A549 (cell line): Measurements from ENCODE around the gene DPY19L3. TPM values are rescaled to one million over a fixed set of nuclear protein-coding genes. Genes with fewer than 3 reads are reported as not detected.
A peak's percentile ranks its signal among the peaks of the same experiment; 100 is the strongest.

Source experiments
- ATAC-seq, 2 experiments: fragments of 200-7000 bp in 1 of 2; fragments of >200 bp in 1 of 2; cut with Nextera tagmentation in 1 of 2; cut with Tn5 transposase in 1 of 2; 3 replicates each; pipeline versions ENCODE4 v1.8.0 to v1.9.1; 2018 to 2020; ENCODE audit warnings: mild to moderate bottlenecking in 1 of 2, moderate library complexity in 1 of 2
- CTCF ChIA-PET: fragments of 300-600 bp; sonication (Branson Sonifier 250); formaldehyde crosslinking; extraction: SDS; loops from one replicate; lab custom pipeline; 2021; ENCODE audit warnings: antibody characterized with exemption, inconsistent platforms; lab: Yijun Ruan, JAX
- POLR2A ChIA-PET: fragments of 350-600 bp; formaldehyde crosslinking; extraction: SDS; loops from one replicate; lab custom pipeline; 2021; ENCODE audit warnings: antibody characterized with exemption, inconsistent platforms; lab: Yijun Ruan, JAX
- DNase-seq, 2 experiments: peaks; one replicate each; pipeline versions ENCODE4 v3.0.0 to v3.0.0-alpha.2; 2011 to 2016; ENCODE audit warnings: low read depth in 1 of 2, low spot score in 1 of 2
- FAIRE-seq: peaks from 2 replicates; lab custom pipeline; 2011; peaks lifted over from hg19 to GRCh38; lab: Jason Lieb, UNC
- H3K27ac ChIP-seq, 2 experiments: fragments of >200 bp; sonication (Bioruptor Twin); formaldehyde crosslinking; 3 replicates each; pipeline ENCODE4 v1.5.1; 2016 to 2017
- H3K4me1 ChIP-seq: fragments of >200 bp; sonication (Bioruptor Twin); formaldehyde crosslinking; 3 replicates; pipeline ENCODE4 v1.6.1; 2016
- H3K4me2 ChIP-seq: fragments of >200 bp; sonication (Bioruptor Twin); formaldehyde crosslinking; 3 replicates; pipeline ENCODE4 v1.6.1; 2016
- H3K4me3 ChIP-seq: fragments of >200 bp; sonication (Bioruptor Twin); formaldehyde crosslinking; 3 replicates; pipeline ENCODE4 v1.5.1; 2016
- H3K9me3 ChIP-seq: fragments of >200 bp; sonication (Bioruptor Twin); formaldehyde crosslinking; 3 replicates; pipeline ENCODE4 v1.6.1; 2016
- ATOH8 ChIP-seq: fragments of 250-450 bp; sonication (Bioruptor Pico); IDR thresholded peaks from 2 replicates; pipeline ENCODE4 v1.5.0; 2020; ENCODE audit warnings: low read depth, mild to moderate bottlenecking, moderate library complexity
- BCL3 ChIP-seq: fragments of >200 bp; sonication (Bioruptor Twin); formaldehyde crosslinking; IDR thresholded peaks from 3 replicates; pipeline ENCODE4 v1.6.1; 2016
- CHD2 ChIP-seq: fragments of 150-350 bp; IDR thresholded peaks from 2 replicates; pipeline ENCODE4 v1.6.1; 2014; ENCODE audit warnings: low read length; ENCODE audit not compliant: partially characterized antibody
- CHD4 ChIP-seq: fragments of 200-600 bp; sonication (generic); IDR thresholded peaks from 2 replicates; pipeline ENCODE4 v1.6.1; 2016; ENCODE audit warnings: antibody characterized with exemption, mild to moderate bottlenecking, borderline replicate concordance
- EHMT2 ChIP-seq: fragments of 200-600 bp; sonication (generic); IDR thresholded peaks from 2 replicates; pipeline ENCODE4 v1.6.1; 2016; ENCODE audit warnings: antibody characterized with exemption, low read depth, mild to moderate bottlenecking, moderate library complexity
- FOSL2 ChIP-seq, 2 experiments: fragments of 450-650 bp in 1 of 2; fragments of >200 bp in 1 of 2; sonication (Bioruptor Twin) in 1 of 2; formaldehyde crosslinking; IDR thresholded peaks; 2 replicates each; pipeline versions ENCODE4 v1.5.0 to v1.6.1; 2016 to 2020; ENCODE audit warnings: mild to moderate bottlenecking in 1 of 2, moderate library complexity in 1 of 2
- FOXS1 ChIP-seq: fragments of 250-450 bp; sonication (Bioruptor Pico); IDR thresholded peaks from 2 replicates; pipeline ENCODE4 v1.5.0; 2020; ENCODE audit warnings: mild to moderate bottlenecking, moderate library complexity
- HOXB5 ChIP-seq: fragments of 250-450 bp; sonication (Bioruptor Pico); IDR thresholded peaks from 2 replicates; pipeline ENCODE4 v1.5.0; 2020; ENCODE audit warnings: mild to moderate bottlenecking, moderate library complexity
- JUNB ChIP-seq: fragments of >200 bp; sonication (Bioruptor Twin); formaldehyde crosslinking; IDR thresholded peaks from 2 replicates; pipeline ENCODE4 v1.6.1; 2016
- KDM1A ChIP-seq: fragments of 200-600 bp; sonication (generic); IDR thresholded peaks from 2 replicates; pipeline ENCODE4 v1.6.1; 2016; ENCODE audit warnings: low read depth, mild to moderate bottlenecking
- MAFK ChIP-seq: fragments of 450-650 bp; IDR thresholded peaks from 2 replicates; pipeline ENCODE4 v1.6.1; 2014; ENCODE audit not compliant: partially characterized antibody
- MAZ ChIP-seq: fragments of 150-350 bp; IDR thresholded peaks from 2 replicates; pipeline ENCODE4 v1.6.1; 2014; ENCODE audit warnings: antibody characterized with exemption, low read depth, low read length, borderline replicate concordance
- PBX3 ChIP-seq: IDR thresholded peaks from 2 replicates; pipeline ENCODE4 v1.6.1; 2012
- POLR2AphosphoS2 ChIP-seq: conservative IDR thresholded peaks from 2 replicates; pipeline ENCODE4 v1.6.1; 2012; ENCODE audit warnings: low read length, improper control_type of control experiment, inconsistent platforms
- RAD21 ChIP-seq, 2 experiments: fragments of >200 bp in 1 of 2; sonication (Bioruptor Twin) in 1 of 2; formaldehyde crosslinking in 1 of 2; IDR thresholded peaks in 1 of 2; conservative IDR thresholded peaks in 1 of 2; 2 replicates in 1 of 2; 3 replicates in 1 of 2; pipeline ENCODE4 v1.6.1; 2012 to 2018; ENCODE audit warnings: inconsistent platforms in 1 of 2
- RARB ChIP-seq: fragments of 250-450 bp; sonication (Bioruptor Pico); IDR thresholded peaks from 2 replicates; pipeline ENCODE4 v1.8.0; 2021; ENCODE audit warnings: mild to moderate bottlenecking, moderate library complexity
- USF2 ChIP-seq: fragments of 450-650 bp; IDR thresholded peaks from 2 replicates; pipeline ENCODE4 v1.6.1; 2014; ENCODE audit warnings: antibody characterized with exemption
- WGBS: methylation state at CpG from one replicate; pipeline ENCODE4 v1.1.6; 2017; ENCODE audit errors: missing lambda C conversion rate; 5-methylcytosine and 5-hydroxymethylcytosine counted together
- polyA plus RNA-seq, 4 experiments: library from polyadenylated mRNA; depleted of rRNA in 3 of 4; stranded (reverse); fragments of >200 nt; fragmentation: RNase III in 1 of 4; extraction: RNeasy Plus Mini Kit Qiagen cat#74134 plus additional on column Dnase treatment in 1 of 4; gene quantifications; 2 replicates in 3 of 4; 3 replicates in 1 of 4; pipeline ENCODE4 v1.2.3, GENCODE V29; 2011 to 2017
- TF ChIP-seq, protein P1 (sequence below): fragments of >200 bp; sonication (Bioruptor Twin); formaldehyde crosslinking; IDR thresholded peaks from 3 replicates; pipeline ENCODE4 v1.5.1; 2016
- TF ChIP-seq, protein P2 (sequence below): fragments of 250-450 bp; sonication (Bioruptor Pico); IDR thresholded peaks from 2 replicates; pipeline ENCODE4 v1.5.0; 2021; ENCODE audit warnings: mild to moderate bottlenecking, moderate library complexity, borderline replicate concordance
- TF ChIP-seq, protein P3 (sequence below): IDR thresholded peaks from 2 replicates; pipeline ENCODE4 v1.6.1; 2012; ENCODE audit warnings: low read depth, borderline replicate concordance

The DPY19L3 gene
- polyA plus RNA-seq, 2 of the 4 experiments (the other 2 are of a cell fraction) = 15.7 to 28.9 TPM

- H3K9me3 ChIP-seq = no peaks in the 10 kb centered on the region
- H3K4me3 ChIP-seq = no peak overlapping the region
- no peak overlapping the region for H3K27ac ChIP-seq
- H3K4me2 ChIP-seq = no peak overlapping the region
- ChIA-PET CTCF (interaction anchor here (0.7 to 3.1 kb wide), 7 partner anchors 9 to 194 kb away, joined by 3 to 17 read pairs (median 4); no protein-coding TSS in a partner anchor), POLR2A (interaction anchor here (1.1 to 1.2 kb wide), 2 partner anchors 12 to 44 kb away, joined by 4 to 5 read pairs; partner anchors contain the start of gene DPY19L3)
- DNase-seq (no peak), FAIRE-seq (peak; percentile 56), ATAC-seq (no peak)
- H3K4me1 ChIP-seq = no peaks in the 10 kb centered on the region
- TF ChIP-seq MAFK (peak; percentile 59), CHD2 (no peak)
- 90% methylated on average over 3 of the region's 3 CpGs for WGBS
Measured at GRCh38 chr19:32418155-32418554, 12.6 kb downstream of the DPY19L3 start.

GRCh38 chr19:32421589-32422361 is 16.2 kb downstream of the DPY19L3 start:
- H3K4me1 ChIP-seq = no peaks in the 10 kb centered on the region
- no peak for FAIRE-seq
- 81% methylated on average over 7 of the region's 7 CpGs for WGBS

DNA sequence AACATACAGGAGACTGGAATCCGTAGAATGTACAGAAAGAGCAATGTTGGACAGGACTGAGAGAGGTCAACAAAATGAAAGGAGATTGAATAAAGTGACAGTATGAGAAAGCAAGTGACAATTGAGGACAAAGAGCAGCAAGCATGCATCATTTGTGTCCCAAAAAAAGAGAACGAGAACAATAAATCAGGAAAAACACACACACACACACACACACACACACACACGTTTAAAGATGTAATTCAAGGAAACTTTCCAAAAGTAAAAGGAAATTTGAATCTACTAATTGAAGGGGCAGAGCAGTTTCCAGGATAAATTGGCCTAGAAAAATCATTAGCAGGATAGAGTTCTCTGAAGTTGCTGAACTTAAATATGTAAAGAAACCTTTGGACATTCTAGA is 16.9 kb downstream of the DPY19L3 start:
- CTCF ChIA-PET = no interaction called here
- Histone ChIP-seq H3K4me1 (no peaks in the 10 kb centered on the region), H3K4me2 (no peak overlapping the region), H3K9me3 (no peaks in the 10 kb centered on the region), H3K4me3 (no peak overlapping the region), H3K27ac (no peak overlapping the region)
- WGBS = 80% methylated on average over 3 of the region's 3 CpGs
- no peak for ATAC-seq
- no peak for DNase-seq
- POLR2A ChIA-PET = no interaction called here
- FAIRE-seq = no peak
- TF ChIP-seq RAD21 (conservative IDR thresholded peaks at IDR 0.05 in 1 of 2, IDR thresholded peaks at IDR 0.05 in 1 of 2) = no peak
- no peak for TF ChIP-seq MAZ
- no peak for TF ChIP-seq BCL3
- no peak for TF ChIP-seq FOXS1
- no peak for TF ChIP-seq HOXB5 (CRISPR knock-in tag)
- TF ChIP-seq, protein P1, sequence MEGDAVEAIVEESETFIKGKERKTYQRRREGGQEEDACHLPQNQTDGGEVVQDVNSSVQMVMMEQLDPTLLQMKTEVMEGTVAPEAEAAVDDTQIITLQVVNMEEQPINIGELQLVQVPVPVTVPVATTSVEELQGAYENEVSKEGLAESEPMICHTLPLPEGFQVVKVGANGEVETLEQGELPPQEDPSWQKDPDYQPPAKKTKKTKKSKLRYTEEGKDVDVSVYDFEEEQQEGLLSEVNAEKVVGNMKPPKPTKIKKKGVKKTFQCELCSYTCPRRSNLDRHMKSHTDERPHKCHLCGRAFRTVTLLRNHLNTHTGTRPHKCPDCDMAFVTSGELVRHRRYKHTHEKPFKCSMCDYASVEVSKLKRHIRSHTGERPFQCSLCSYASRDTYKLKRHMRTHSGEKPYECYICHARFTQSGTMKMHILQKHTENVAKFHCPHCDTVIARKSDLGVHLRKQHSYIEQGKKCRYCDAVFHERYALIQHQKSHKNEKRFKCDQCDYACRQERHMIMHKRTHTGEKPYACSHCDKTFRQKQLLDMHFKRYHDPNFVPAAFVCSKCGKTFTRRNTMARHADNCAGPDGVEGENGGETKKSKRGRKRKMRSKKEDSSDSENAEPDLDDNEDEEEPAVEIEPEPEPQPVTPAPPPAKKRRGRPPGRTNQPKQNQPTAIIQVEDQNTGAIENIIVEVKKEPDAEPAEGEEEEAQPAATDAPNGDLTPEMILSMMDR = no peak
- no peak for TF ChIP-seq POLR2AphosphoS2
- no peak for TF ChIP-seq USF2
- TF ChIP-seq FOSL2 (IDR thresholded peaks at IDR 0.05) = no peak
- no peak for TF ChIP-seq FOSL2 (CRISPR knock-in tag; IDR thresholded peaks at IDR 0.05)

More at GRCh38 chr19:32421589-32422361, 16.2 kb downstream of the DPY19L3 start:
- Histone ChIP-seq H3K4me3 (no peak overlapping the region), H3K9me3 (no peaks in the 10 kb centered on the region), H3K4me2 (no peak overlapping the region), H3K27ac (no peak overlapping the region)
- ATAC-seq (no peak), DNase-seq (no peak)
- ChIA-PET POLR2A (no interaction called here), CTCF (interaction anchor here (1.2 to 1.3 kb wide), 2 partner anchors 9 to 10 kb away, joined by 4 read pairs; no protein-coding TSS in a partner anchor)
- TF ChIP-seq KDM1A (no peak), ATOH8 (CRISPR knock-in tag) (no peak), JUNB (no peak), CHD4 (no peak), PBX3 (no peak), CHD2 (no peak), POLR2AphosphoS2 (no peak), RARB (CRISPR knock-in tag) (no peak), EHMT2 (no peak)
- TF ChIP-seq, protein P2, sequence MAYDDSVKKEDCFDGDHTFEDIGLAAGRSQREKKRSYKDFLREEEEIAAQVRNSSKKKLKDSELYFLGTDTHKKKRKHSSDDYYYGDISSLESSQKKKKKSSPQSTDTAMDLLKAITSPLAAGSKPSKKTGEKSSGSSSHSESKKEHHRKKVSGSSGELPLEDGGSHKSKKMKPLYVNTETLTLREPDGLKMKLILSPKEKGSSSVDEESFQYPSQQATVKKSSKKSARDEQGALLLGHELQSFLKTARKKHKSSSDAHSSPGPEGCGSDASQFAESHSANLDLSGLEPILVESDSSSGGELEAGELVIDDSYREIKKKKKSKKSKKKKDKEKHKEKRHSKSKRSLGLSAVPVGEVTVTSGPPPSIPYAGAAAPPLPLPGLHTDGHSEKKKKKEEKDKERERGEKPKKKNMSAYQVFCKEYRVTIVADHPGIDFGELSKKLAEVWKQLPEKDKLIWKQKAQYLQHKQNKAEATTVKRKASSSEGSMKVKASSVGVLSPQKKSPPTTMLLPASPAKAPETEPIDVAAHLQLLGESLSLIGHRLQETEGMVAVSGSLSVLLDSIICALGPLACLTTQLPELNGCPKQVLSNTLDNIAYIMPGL (CRISPR knock-in tag) = no peak
- TF ChIP-seq, protein P3, sequence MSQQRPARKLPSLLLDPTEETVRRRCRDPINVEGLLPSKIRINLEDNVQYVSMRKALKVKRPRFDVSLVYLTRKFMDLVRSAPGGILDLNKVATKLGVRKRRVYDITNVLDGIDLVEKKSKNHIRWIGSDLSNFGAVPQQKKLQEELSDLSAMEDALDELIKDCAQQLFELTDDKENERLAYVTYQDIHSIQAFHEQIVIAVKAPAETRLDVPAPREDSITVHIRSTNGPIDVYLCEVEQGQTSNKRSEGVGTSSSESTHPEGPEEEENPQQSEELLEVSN = no peak
